Brain microvascular endothelial cell (primary cell): ENCODE results near the gene ACKR1.

Experiments
- DNase-seq: peaks from one replicate; pipeline ENCODE4 v3.0.0-alpha.2; 2020
- H3K27ac ChIP-seq: fragments of 250-450 bp; sonication (Bioruptor Pico); 2 replicates; pipeline ENCODE4 v1.5.1; 2020; ENCODE audit warnings: mild to moderate bottlenecking, moderate library complexity
- H3K27me3 ChIP-seq: fragments of 250-450 bp; sonication (Bioruptor Pico); replicated peaks from 2 replicates; pipeline ENCODE4 v1.5.1; 2020; ENCODE audit warnings: mild to moderate bottlenecking
- H3K36me3 ChIP-seq: fragments of 250-450 bp; sonication (Bioruptor Pico); replicated peaks from 2 replicates; pipeline ENCODE4 v1.5.1; 2020; ENCODE audit warnings: mild to moderate bottlenecking
- H3K4me3 ChIP-seq: 2 replicates; pipeline ENCODE4 v1.5.1; 2011; ENCODE audit warnings: low read depth, mild to moderate bottlenecking, control low read depth, low read length, moderate library complexity
- CTCF ChIP-seq: IDR thresholded peaks from 2 replicates; pipeline ENCODE4 v1.5.1; 2011; ENCODE audit warnings: low read depth, mild to moderate bottlenecking, moderate library complexity, low read length, control low read depth, inconsistent platforms; ENCODE audit errors: missing control alignments
- in situ Hi-C: cut with HindIII; loops from 2 replicates; pipeline ENCODE4 v1.10.0; 2017; ENCODE audit warnings: low sequenced_read_pairs, low pct_ligation_motif_present

The ACKR1 gene

DNA sequence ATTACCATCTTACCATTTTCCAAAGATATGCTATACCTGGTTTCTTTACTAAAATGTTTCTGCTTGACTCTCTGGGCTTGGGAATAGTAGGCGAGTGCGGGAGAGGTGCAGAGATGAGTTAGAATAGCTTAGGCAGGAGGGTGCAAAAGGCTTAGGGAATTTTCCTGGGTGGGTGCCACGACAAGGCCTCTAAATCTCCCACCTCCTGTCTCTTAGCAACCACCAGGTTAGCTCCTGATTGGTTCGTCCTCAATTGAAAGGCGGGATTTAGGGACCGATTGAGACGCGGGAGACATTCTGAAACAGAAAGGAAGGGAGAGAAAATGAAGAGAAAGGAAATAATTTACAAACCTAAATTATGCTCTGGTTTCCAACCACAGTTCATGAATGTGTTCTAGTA, 3.1 kb downstream of the ACKR1 start:
- Histone ChIP-seq H3K36me3 (no peaks in the 10 kb centered on the region), H3K27ac (no peak overlapping the region), H3K27me3 (no peaks in the 10 kb centered on the region), H3K4me3 (no peak overlapping the region)
- DNase-seq, result no peak
- TF ChIP-seq CTCF, result no peak
- in situ Hi-C loops, result no loop called here

DNA sequence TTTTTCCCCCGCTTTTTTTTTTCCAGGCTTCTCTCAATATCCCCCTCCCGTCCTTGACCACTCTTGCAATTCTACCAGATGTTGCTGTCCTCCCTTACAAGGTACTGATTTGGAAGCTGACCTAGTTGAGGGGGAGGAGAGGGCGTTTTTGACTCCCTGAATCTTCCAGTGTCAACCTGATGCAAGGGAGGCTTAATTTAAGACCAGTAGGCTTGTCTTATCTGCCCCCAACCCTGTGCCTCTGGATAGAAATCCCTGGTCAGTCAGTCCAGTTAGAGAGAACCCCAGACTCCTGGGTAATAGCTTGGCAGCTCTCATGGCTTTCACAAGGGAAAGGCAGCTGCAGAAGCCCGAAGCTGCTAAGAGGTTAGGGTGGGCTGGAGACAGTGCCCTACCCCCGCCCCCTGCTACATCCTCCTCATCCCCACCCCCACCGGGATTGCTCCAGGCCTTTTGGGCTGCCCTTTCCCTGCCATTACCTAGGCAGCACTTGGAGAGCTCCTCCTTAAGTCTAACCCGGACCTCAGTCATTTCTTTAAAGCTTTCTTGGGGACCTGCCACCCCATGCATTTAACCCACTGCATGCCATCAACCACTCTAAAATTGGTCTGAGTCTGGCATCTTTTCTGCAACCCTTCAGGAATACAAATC, 3.6 kb downstream of the ACKR1 start:
- no peak for TF ChIP-seq CTCF
- in situ Hi-C loops, result no loop called here
- no peak for DNase-seq
- H3K27me3 ChIP-seq, result no peaks in the 10 kb centered on the region
- H3K36me3 ChIP-seq, result no peaks in the 10 kb centered on the region
- H3K4me3 ChIP-seq, result no peak overlapping the region
- H3K27ac ChIP-seq, result no peak overlapping the region

DNA sequence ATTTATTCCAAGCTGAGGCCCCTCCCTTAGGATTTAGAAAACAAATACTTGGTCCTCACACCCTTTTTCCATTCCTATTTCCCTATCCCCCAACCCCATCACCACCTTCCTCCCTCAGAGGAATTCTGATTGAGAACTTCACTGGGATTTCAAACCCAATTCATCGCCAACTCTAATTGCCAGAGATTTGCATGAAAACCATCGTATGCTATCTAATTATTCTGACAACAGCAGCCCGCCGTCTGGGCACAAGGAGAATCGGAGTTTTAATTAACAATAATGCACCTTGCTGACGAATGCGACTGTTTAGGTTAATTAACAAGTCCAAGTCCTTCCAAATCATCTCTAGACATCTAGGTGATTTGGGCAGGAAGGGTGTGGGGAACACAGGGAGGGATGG, 4.4 kb downstream of the ACKR1 start:
- Histone ChIP-seq H3K27me3 (no peaks in the 10 kb centered on the region), H3K36me3 (no peaks in the 10 kb centered on the region), H3K27ac (no peak overlapping the region), H3K4me3 (no peak overlapping the region)
- DNase-seq, result no peak
- TF ChIP-seq CTCF, result no peak
- in situ Hi-C loops, result no loop called here

- no peak overlapping the region for H3K27ac ChIP-seq
- in situ Hi-C loops, result no loop called here
- DNase-seq, result no peak
- no peaks in the 10 kb centered on the region for H3K27me3 ChIP-seq
- H3K4me3 ChIP-seq, result no peak overlapping the region
- TF ChIP-seq CTCF, result peak; percentile 92
- no peaks in the 10 kb centered on the region for H3K36me3 ChIP-seq
Measured at GRCh38 chr1:159211331-159212136, 6.9 kb downstream of the ACKR1 start.

DNA sequence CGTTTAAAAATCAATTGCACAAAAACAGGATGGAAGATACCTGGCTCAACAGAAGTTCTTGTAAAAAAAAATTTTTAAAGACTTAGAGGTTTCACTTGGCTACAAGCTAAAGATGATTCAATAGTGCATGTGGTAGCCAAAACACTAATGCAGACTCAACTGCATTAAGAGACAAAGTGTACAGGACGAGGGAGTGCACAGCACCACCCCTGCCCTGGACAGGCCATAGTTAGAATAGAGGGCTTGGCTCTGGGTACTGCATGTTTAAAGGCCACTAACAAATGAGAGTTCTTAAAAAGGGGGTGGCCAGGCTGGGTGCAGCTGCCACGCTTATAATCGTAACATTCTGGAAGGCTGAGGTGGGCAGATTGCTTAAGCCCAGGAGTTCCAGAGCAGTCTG, 7.9 kb downstream of the ACKR1 start:
- no peak overlapping the region for H3K4me3 ChIP-seq
- H3K27ac ChIP-seq, result no peak overlapping the region
- no peaks in the 10 kb centered on the region for H3K27me3 ChIP-seq
- TF ChIP-seq CTCF, result no peak
- no peaks in the 10 kb centered on the region for H3K36me3 ChIP-seq
- in situ Hi-C loops, result no loop called here
- no peak for DNase-seq
